Measurements from ENCODE around the gene RTL9. TPM values are rescaled to one million over a fixed set of nuclear protein-coding genes. Genes with fewer than 3 reads are reported as not detected.

The RTL9 gene
- total RNA-seq = under 1 TPM in 1 of 2 donors, not detected in 1; 0.04 TPM

DNA sequence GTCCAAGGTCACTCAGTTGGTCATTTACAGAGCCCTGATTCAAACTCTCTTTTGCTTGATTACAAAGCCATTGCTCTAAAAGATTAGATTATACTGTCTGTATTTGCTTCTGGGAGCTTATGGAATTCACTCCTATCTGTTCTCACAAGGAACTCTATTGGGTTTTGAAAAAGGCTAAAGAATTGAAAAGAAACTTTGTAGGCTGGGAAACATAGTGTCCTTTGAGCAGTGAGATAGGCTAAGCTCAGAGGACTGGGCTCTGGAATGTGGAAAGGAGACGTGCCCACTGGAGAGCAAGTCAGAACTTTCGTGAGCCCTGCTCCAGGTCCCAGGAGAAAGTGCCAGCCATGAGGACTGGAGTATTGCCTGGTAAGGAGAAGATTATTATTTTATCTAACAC lies at the start of gene RTL9:
TSS of gene RTL9 (plus strand) at position 301 of the 400 bp plus-strand sequence. CDS start 91,770 bp downstream, outside the sequence.
- H3K9me3 Mint-ChIP-seq = no peaks in the 10 kb centered on the region
- no peak within 1 kb of the TSS for H3K27ac Mint-ChIP-seq
- no peak for DNase-seq (ENCODE audit: low spot score in 2 of 2)
- no peaks in the 10 kb centered on the region for H3K36me3 Mint-ChIP-seq
- no peak for ATAC-seq

DNA sequence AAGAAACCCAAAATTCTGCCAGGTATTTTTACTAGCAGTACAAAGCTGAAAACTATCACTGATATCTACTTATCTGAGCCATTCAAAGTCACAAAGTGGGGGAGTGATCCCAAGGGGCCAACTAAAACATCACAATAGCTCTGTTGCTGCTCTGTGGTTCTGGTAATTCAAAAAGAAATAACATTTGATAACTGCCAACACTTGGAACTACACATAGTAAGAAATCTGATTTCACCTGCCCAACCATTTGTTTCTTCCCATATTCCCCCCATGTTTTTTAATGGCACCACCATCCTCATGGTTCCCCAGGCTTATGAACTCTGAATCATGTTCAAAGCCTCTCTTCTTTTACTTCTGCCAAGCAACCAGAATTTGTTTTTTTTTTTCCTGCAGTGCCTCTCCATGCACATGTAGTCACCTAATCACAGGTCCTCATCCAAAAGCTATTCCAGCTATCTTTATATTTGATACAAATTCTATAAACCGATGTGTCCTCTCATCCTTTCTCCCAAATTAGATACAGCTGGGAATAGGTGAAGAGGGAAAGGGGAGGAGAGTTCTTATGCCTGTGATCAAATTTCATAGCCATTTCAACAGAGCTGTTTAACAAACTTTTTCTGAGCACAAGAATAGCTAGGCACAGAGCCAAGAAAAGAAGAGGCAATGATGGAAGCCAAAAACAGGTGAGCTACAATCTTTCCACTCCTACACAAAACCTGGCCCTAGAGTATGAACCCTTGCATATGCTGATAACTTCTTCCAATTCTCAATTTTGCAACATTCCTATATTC lies 48.5 kb upstream of the RTL9 start:
- Mint-ChIP-seq H3K36me3 (no peaks in the 10 kb centered on the region), H3K9me3 (no peaks in the 10 kb centered on the region), H3K27ac (no peak overlapping the region)
- DNase-seq (ENCODE audit: low spot score in 2 of 2) (no peak), ATAC-seq (no peak)

DNA sequence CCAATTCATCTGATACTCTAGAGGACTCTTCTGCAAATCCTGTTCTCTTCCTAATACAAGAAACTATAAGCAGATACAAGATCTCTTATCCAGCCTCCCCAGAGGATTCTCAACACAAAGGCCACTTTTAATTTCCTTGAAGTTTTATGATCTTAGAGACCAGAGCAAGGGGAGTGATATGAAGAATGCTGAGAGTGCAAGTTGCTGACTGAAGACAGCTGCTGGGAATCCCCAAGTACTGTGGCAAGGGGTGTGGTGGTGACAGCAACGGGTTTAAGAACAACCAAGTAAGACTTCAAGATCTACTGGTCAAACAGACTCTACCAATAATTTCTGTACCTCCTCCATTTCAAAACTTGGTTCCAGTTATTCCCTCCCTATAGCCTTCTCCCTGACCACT lies 47.8 kb upstream of the RTL9 start:
- ATAC-seq = peak; percentile 81 to 89
- Mint-ChIP-seq H3K9me3 (no peaks in the 10 kb centered on the region), H3K27ac (no peak overlapping the region), H3K36me3 (no peaks in the 10 kb centered on the region)
- DNase-seq (ENCODE audit: low spot score in 2 of 2) = peak in 1 of 2 donors; percentile 12

DNA sequence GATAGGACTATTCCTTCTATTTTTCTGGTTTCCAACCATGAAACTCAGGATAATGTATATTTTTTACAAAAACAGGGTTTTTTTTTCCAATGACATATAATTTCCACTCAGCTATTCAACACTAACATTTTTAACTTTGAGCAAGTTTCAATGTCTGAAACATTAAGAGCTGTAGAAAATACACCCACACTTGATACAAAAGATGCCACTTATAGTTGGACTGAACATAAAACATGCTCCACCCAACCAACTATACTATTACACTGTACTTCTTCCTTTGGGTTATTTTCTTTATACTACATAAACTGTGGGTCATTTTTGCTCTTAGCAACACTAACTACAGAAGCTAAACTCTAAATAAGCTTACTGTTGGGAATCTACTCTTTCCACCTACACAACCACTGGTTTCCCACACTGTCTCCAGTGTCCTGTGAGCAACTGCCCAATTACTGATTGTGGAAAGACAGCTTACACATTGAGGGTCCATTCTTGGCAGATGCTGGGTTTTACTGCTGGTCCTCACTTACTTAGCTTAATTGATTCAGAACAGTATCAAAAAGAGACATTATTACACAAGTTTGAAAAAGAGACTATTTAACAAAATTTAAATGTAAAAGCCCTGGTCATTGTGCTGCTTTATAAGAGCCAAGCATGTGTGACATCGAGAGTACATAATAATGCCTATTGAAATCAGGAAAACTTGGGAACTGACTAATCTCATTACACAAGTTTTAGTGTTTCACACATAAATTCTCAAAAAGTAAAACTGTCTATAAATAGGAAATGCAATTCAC lies 47.0 kb upstream of the RTL9 start:
- ATAC-seq (peak; percentile 20 to 72), DNase-seq (ENCODE audit: low spot score in 2 of 2) (no peak)
- Mint-ChIP-seq H3K9me3 (no peaks in the 10 kb centered on the region), H3K27ac (no peak overlapping the region), H3K36me3 (peaks cover 0 to 2% of the 10 kb centered on the region in 2 donors)

DNA sequence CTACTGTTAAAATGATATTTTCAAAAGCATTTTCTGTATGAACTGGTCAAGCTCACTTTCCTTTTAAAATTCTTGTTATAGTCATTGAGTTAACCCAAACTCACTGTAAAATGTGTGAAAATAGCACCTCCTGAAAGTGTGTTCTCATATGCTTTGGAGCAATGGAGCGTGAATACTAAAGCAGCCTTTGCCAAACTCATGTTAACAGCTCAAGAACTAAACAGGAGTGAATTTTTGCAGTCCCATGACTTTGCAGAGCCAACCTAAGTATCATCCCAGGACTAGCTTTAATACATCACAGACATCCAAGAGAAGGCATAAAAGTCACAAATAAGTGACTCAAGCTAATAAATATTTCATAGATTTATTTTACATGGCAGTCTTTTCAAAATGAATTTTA lies 43.1 kb upstream of the RTL9 start:
- no peak overlapping the region for H3K27ac Mint-ChIP-seq
- no peaks in the 10 kb centered on the region for H3K9me3 Mint-ChIP-seq
- ATAC-seq (no peak), DNase-seq (ENCODE audit: low spot score in 2 of 2) (no peak)
- peaks cover 0 to 6% of the 10 kb centered on the region in 2 donors for H3K36me3 Mint-ChIP-seq

DNA sequence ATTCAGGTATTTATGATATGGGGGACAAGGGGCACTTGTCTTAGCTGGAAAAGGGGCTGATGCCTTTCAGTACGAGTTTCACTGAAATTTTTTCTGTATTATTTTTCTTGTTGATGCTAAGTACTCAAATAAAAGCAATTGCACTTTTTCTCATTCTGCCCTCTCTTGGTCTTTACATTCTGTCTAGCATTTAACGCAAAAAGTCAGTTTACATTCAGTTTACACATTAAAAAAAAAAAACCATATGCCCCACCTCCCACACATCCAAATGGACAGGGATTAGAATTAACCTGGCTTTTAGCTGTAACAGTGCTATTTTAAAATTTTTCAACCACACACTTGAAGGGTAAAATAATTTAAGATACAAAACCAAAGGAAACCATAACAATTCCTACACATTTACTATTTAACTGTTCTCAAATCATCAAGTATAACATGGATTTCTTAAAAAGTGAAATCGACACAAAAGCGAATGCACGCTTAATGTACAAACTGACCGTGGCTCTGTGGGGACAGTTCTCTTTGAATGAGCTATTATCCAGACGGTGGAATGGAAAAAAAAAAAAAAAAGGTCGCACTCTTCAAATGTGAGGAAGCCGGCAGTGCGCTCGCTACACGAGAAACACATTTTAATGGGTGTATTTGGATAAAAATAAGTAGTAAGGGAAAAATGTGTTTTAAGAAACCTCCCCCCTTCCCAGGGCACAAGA lies 42.1 kb upstream of the RTL9 start:
- peak overlapping the region; percentile 85 to 92 for H3K27ac Mint-ChIP-seq
- DNase-seq (ENCODE audit: low spot score in 2 of 2) (no peak), ATAC-seq (no peak)
- H3K36me3 Mint-ChIP-seq = peaks cover 0 to 6% of the 10 kb centered on the region in 2 donors
- no peaks in the 10 kb centered on the region for H3K9me3 Mint-ChIP-seq

DNA sequence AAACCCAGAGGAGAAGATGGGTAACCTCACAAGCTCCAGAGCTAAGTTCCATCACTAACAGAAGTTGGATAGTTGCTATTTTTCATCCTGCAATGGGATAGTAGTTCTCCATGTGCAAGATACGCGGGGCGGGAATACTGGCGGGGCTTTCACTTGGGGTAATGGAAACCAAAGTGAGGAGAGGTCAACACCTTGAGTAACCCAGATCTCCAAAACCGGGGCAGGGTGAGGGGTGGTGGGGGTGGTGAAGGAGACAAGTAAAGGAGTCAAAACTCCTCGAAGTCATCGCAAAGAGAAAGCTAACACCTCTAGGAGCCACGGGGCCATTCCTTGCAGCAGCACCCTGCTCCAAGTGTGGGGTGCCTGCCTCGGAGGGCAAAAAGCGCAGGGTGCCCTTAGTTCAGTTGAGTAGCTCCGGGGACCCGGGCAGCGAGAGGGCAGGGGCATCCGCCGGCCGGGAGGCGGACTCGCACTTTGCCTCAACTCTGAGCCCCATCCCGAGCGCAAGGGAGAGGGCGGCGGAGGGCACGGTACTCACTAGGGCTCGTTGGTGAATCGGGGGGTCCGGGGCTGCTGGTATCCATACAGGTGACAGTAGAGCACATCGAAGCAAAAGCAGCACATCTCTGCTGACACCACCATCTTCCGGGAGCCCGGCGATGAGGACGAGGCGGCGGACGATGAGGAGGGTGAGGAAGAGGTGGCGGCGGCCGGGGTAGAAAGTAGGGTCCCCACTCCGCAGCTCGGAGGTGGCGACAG lies 41.4 kb upstream of the RTL9 start:
- ATAC-seq (peak; percentile 34 to 38), DNase-seq (ENCODE audit: low spot score in 2 of 2) (peak in 1 of 2 donors; percentile 18)
- Mint-ChIP-seq H3K27ac (peak overlapping the region; percentile 88 to 92), H3K36me3 (peaks cover 0 to 6% of the 10 kb centered on the region in 2 donors), H3K9me3 (no peaks in the 10 kb centered on the region)

DNA sequence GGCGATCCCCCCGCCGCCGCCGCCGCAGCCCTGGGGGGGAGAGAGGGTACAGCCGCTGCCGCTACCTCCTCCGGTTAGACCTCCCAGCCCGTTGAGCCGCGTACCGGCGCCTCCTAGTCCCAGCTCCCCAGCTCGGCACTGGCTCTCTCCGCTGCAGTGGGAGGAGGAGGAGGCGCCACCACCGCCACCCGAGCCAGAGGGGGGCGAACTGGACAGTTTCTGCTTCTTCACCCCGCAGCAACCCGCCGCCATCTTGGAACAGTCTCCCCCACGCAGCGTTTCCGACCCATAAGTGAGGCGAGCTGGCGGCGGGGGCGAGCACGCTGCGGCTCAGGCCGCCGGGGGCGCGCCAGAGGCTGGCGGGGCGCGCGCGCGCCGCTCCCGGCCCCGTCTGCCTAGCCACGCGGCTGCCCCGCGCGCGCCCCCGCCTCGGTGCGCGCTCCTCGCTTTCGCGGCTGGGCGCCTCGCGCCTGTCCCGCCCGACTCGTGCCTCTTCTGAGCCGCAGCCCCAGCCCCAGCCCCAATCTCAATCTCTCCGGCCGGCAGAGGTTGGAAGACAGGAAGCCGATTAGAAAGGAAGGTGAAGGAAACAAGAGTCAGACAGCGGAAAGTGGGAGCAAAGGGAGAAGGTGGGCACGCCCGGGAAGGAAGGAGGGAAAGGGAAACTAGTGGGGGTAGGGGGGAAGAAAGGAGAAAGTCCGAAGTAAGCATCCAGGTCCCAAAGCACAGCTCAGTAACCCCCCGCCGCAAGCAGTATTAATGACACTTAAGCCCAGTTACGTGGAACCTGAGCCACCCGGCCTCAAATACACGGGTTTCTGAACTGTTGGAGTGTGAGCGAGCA lies 40.6 kb upstream of the RTL9 start, which contains the start of gene AMMECR1:
TSS of gene AMMECR1 (minus strand) at position 266 of the 844 bp plus-strand sequence. CDS start at position 252, 14 bp downstream.
- Mint-ChIP-seq H3K9me3 (no peaks in the 10 kb centered on the region), H3K27ac (peak within 1 kb of the TSS; percentile 92 to 96), H3K36me3 (peaks cover 0 to 6% of the 10 kb centered on the region in 2 donors)
- peak; percentile 92 to 96 for ATAC-seq
- DNase-seq (ENCODE audit: low spot score in 2 of 2) = peak; percentile 73 to 79

DNA sequence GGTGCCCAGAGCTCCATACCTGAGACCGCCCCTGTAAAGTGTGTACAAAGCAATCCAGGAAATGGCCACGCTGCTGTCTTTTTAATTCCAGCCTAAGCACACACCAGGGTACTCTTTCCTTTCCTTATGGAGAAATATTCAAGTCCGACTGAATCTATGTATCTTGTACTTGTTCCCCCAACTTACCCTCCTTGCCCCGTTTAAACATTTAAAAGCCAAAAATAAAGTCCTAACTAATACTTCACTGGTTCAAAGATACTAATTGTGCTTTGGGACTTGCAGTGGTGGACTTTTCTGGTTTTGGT lies 40.0 kb upstream of the RTL9 start:
- Mint-ChIP-seq H3K27ac (peak overlapping the region in 1 of 2 donors; percentile 92), H3K36me3 (peaks cover 0 to 6% of the 10 kb centered on the region in 2 donors), H3K9me3 (no peaks in the 10 kb centered on the region)
- DNase-seq (ENCODE audit: low spot score in 2 of 2) = no peak
- ATAC-seq = peak in 1 of 2 donors; percentile 36

DNA sequence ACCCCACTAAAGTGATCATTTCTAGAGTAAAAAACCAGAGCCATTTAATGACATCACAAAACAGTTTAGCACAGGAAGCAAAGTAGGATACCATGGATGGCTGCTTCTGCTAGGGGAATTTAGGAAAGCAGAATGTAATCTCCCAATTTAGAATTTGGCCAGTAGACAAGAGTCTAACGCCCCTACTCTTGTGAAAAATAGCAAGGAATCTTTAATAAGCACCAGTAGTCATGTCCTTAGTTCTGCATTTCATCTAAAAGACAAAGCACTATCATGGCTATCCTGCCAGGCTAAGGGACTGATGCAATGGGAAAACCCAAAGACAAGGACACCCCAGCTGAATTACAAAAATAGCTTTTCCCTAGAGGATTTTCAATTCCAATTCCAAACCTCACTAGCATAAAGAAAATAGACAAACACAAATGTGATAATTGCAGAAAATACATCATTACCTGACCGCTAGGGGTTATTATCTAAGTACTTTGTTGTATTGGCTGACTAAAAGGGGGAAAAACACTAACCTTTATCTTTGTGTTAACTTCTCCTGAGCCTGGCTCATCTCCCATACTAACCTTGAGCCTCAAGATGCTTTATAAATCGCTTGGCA lies 38.2 kb upstream of the RTL9 start:
- H3K9me3 Mint-ChIP-seq = no peaks in the 10 kb centered on the region
- DNase-seq (ENCODE audit: low spot score in 2 of 2) (no peak), ATAC-seq (no peak)
- peaks cover 0 to 6% of the 10 kb centered on the region in 2 donors for H3K36me3 Mint-ChIP-seq
- H3K27ac Mint-ChIP-seq = no peak overlapping the region

DNA sequence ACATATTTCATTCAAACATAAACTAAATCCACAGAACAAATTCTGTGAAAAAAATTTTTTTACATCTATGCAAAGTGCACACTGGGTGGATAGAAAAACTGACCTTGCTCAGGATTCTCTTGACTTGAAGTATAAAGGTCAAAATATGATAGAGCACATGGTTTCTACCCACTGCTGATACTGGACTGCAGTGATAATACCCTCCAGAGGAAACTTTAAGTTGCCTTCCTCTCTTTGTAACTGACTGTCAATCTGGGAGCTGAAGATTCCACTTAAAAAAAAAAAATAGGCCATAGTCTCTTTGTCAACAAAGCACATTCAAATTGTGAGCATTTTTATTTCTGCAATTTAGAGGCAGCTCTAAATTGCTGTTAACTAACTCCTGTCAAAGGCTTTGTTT lies 37.6 kb upstream of the RTL9 start:
- Mint-ChIP-seq H3K36me3 (peaks cover 0 to 6% of the 10 kb centered on the region in 2 donors), H3K27ac (no peak overlapping the region), H3K9me3 (no peaks in the 10 kb centered on the region)
- ATAC-seq (no peak), DNase-seq (ENCODE audit: low spot score in 2 of 2) (no peak)

DNA sequence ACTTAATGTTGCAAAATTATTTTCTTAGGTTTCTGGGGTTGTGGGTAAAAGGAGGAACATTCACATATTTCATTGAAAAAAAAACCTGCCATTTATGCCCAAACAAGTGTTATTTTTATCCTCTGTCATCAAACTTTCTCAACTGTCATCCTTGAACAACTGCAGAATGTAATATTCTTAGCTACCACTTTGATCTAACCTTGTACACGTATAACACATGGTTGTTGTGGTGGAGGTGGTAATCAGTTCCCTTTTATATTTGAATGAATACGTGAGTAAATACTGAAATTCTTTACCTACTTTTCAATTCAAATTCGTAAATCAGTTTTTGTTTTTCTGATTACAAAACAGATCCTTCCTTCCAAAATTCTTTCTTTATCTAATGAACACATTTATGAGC lies 37.0 kb upstream of the RTL9 start:
- DNase-seq (ENCODE audit: low spot score in 2 of 2) (no peak), ATAC-seq (no peak)
- Mint-ChIP-seq H3K9me3 (no peaks in the 10 kb centered on the region), H3K36me3 (peaks cover 0 to 4% of the 10 kb centered on the region in 2 donors), H3K27ac (no peak overlapping the region)

DNA sequence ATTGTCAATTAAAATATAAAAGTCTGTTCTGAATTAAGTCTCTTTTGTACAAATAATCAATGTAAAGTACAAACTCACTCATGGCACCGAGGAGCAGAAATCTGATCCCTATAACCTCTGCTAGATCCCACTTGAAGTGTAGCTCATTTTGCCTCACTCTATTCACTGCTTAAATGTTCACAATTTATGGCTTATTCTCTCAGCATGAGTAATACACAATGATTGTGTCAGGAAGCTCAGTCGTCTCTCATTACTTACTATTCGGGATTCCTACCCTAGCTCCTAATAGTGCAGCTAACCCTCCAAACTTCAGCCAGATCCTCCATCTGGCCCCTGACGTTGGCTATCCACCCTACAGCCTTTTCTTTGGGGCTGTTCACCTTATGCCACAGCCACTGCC lies 36.0 kb upstream of the RTL9 start:
- Mint-ChIP-seq H3K27ac (no peak overlapping the region), H3K9me3 (no peaks in the 10 kb centered on the region), H3K36me3 (no peaks in the 10 kb centered on the region)
- DNase-seq (ENCODE audit: low spot score in 2 of 2) (no peak), ATAC-seq (no peak)

DNA sequence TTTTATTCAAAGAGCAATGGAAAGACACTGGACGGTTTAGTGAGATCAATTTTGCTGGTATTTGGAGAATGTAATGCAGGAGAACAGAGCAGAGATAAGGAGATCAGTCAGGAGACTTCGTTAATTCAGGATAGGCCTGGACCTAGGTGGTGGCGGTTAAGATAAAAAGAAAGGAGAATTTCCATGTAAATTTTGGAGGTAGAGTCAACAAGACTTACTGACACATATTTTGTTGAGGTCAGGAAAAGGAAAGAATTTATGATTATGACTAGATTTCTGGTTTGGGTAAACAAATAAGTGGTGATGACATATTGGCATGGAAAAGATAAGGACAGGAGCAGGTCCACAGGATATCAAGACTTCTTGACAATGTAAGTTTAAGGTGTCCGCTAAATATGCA lies 31.9 kb upstream of the RTL9 start:
- ATAC-seq (no peak), DNase-seq (ENCODE audit: low spot score in 2 of 2) (no peak)
- H3K9me3 Mint-ChIP-seq = no peaks in the 10 kb centered on the region
- no peak overlapping the region for H3K27ac Mint-ChIP-seq
- H3K36me3 Mint-ChIP-seq = no peaks in the 10 kb centered on the region

DNA sequence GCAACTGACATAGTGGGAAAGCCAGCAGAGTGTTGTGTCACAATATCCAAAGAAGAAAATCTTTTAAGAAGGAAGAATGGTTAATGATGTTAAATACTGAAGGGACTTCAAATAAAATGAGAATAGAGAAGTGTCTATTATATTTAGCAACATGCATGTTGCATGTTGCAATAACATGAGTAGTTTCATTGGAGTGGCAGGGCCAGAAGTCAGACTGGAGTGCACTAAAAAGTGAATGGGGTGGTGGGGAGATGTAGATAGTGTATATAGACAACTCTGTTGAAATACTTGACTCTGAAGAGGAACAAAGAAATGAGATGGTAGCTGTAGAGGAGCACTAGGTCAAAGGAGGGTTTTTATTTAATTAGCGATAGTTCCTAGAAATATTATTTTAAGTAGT lies 31.3 kb upstream of the RTL9 start:
- ATAC-seq (no peak), DNase-seq (ENCODE audit: low spot score in 2 of 2) (no peak)
- no peaks in the 10 kb centered on the region for H3K36me3 Mint-ChIP-seq
- H3K27ac Mint-ChIP-seq = no peak overlapping the region
- H3K9me3 Mint-ChIP-seq = no peaks in the 10 kb centered on the region
